Transverse colon (tissue), 4 donors: ENCODE results near the gene ELP5.

ENCODE experiments used
- EP300 ChIP-seq: sonication (generic); formaldehyde crosslinking; IDR thresholded peaks from one replicate; pipeline ENCODE4 v1.6.1; 2017; ENCODE audit warnings: antibody characterized with exemption, low read depth
- POLR2A ChIP-seq: fragments of 450-650 bp; IDR thresholded peaks from one replicate; pipeline ENCODE4 v1.6.1; 2016; ENCODE audit warnings: antibody characterized with exemption, mild to moderate bottlenecking, moderate library complexity
- POLR2AphosphoS5 ChIP-seq, 3 donors: sonication (generic); formaldehyde crosslinking; IDR thresholded peaks; one replicate each; pipeline ENCODE4 v1.6.1; 2016; ENCODE audit warnings: antibody characterized with exemption in 3 of 3
- TF ChIP-seq, protein P1 (sequence below), 5 experiments: fragments of 200-600 bp in 3 of 5; fragments of 450-650 bp in 2 of 5; sonication (generic) in 3 of 5; IDR thresholded peaks; 1 replicate in 2 of 5; 2 replicates in 3 of 5; pipeline ENCODE4 v1.5.1; 2016 to 2017; ENCODE audit warnings: antibody characterized with exemption in 5 of 5, inconsistent platforms in 3 of 5, mild to moderate bottlenecking in 2 of 5, moderate library complexity in 1 of 5

DNA sequence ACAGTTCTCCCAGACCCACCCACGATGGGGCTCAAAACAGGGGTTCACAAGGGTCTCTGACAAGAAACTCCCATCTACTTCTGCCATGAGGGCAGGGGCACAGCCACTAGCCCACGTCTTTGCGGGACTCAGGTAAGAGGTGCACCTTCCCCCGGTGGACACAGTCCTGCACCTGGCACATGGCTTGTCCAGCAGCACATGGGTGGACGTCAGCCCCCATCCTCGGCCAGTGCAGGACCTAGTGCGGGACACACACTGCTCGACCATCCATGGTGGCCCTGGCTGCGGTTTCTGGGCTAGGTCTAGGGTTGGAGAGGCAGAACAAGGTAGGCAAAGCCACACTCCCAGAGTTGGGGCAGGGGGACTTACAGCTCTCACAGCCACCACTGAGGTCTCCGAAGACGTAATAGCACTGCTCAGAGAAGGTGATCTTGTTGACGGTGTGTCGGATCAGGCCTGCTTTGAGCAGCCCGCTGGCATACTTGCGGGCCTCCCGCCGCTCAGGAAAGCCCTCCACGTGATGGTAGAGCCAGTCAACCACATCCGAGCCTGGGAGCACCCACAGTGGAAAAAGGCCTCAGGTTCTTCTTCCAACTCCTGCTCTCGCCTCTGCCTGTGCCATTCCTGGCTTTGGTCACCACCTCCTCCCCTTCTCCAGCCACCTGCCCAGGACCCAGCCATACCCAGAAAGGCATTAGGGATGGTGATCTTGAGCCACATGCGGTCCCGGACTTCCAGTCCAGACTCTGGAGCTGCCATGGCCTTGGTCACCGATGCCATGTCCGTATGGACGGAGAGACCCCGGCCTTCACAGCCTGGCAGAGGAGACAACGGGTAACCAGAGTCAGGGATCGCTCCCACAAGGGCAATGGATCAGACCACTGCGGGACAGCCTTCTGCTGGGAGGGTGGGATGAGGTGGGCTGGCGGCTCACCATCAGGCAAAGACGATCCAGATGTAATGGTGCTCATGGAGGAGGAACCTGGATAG, 25.0 kb upstream of the ELP5 start:
- no peak for TF ChIP-seq POLR2A
- TF ChIP-seq, protein P1, sequence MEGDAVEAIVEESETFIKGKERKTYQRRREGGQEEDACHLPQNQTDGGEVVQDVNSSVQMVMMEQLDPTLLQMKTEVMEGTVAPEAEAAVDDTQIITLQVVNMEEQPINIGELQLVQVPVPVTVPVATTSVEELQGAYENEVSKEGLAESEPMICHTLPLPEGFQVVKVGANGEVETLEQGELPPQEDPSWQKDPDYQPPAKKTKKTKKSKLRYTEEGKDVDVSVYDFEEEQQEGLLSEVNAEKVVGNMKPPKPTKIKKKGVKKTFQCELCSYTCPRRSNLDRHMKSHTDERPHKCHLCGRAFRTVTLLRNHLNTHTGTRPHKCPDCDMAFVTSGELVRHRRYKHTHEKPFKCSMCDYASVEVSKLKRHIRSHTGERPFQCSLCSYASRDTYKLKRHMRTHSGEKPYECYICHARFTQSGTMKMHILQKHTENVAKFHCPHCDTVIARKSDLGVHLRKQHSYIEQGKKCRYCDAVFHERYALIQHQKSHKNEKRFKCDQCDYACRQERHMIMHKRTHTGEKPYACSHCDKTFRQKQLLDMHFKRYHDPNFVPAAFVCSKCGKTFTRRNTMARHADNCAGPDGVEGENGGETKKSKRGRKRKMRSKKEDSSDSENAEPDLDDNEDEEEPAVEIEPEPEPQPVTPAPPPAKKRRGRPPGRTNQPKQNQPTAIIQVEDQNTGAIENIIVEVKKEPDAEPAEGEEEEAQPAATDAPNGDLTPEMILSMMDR (IDR thresholded peaks at IDR 0.05), result no peak
- no peak for TF ChIP-seq POLR2AphosphoS5 (IDR thresholded peaks at IDR 0.05)
- TF ChIP-seq EP300, result no peak
